ENCODE results near the gene CAND2. TPM values are rescaled to one million over a fixed set of nuclear protein-coding genes. Genes with fewer than 3 reads are reported as not detected.

The CAND2 gene
- total and polyA plus RNA-seq, 9 of the 15 experiments (the other 6 are each of a cell fraction or from before 2014, with no cell fraction given) = 0.91 to 14.9 (median 4.3) TPM

- TF ChIP-seq ZBTB43 (CRISPR knock-in tag; IDR thresholded peaks at IDR 0.05) (no peak), MYC (IDR thresholded peaks at IDR 0.05; ENCODE audit: low read depth, low read length) (no peak), MYC (CRISPR knock-in tag; IDR thresholded peaks at IDR 0.05; ENCODE audit: borderline replicate concordance, low read depth) (no peak), BCLAF1 (IDR thresholded peaks at IDR 0.05; ENCODE audit: borderline replicate concordance in 1 of 2, control insufficient read depth in 1 of 2, low read depth in 2 of 2, low read length in 1 of 2) (no peak), TOE1 (IDR thresholded peaks at IDR 0.05; ENCODE audit: borderline replicate concordance) (no peak), TOE1 (CRISPR knock-in tag; IDR thresholded peaks at IDR 0.05; ENCODE audit: borderline replicate concordance, low read depth) (no peak), SRSF9 (IDR thresholded peaks at IDR 0.05; ENCODE audit: borderline replicate concordance, low read depth, low read length) (no peak), RERE (CRISPR knock-in tag; IDR thresholded peaks at IDR 0.05; ENCODE audit: borderline replicate concordance) (no peak), ZNF584 (CRISPR knock-in tag; IDR thresholded peaks at IDR 0.05; ENCODE audit: low read depth) (no peak), PPARD (CRISPR knock-in tag; IDR thresholded peaks at IDR 0.05) (no peak), CLOCK (CRISPR knock-in tag; IDR thresholded peaks at IDR 0.05; ENCODE audit: borderline replicate concordance) (no peak), POLR2AphosphoS5 (IDR thresholded peaks at IDR 0.05; ENCODE audit: control insufficient read depth, insufficient read depth, low read depth, low read length) (no peak), RAD51 (IDR thresholded peaks at IDR 0.05; ENCODE audit: borderline replicate concordance, low read depth) (no peak)
These were observed 32.2 kb upstream of the CAND2 start (continued) for GRCh38 chr3:12764171-12764776.

Measured in K562 (cell line).